Measurements from ENCODE around the gene DBNL. TPM values are rescaled to one million over a fixed set of nuclear protein-coding genes. Genes with fewer than 3 reads are reported as not detected.

Gene DBNL
- polyA plus RNA-seq, 1 donor from 2014 or later = 384 TPM

- Mint-ChIP-seq H3K27me3 (no peaks in the 10 kb centered on the region), H3K27ac (peak overlapping the region in 2 of 3 donors; percentile 16 to 78), H3K4me3 (peak overlapping the region in 1 of 4 donors; percentile 45), H3K36me3 (peaks cover 4% of the 10 kb centered on the region), H3K9me3 (no peaks in the 10 kb centered on the region), H3K4me1 (peaks cover 21 to 58% (median 47%) of the 10 kb centered on the region in 3 donors)
These were observed 7.2 kb downstream of the DBNL start for GRCh38 chr7:44051611-44052220.

- no peaks in the 10 kb centered on the region for H3K27me3 Mint-ChIP-seq
- H3K36me3 Mint-ChIP-seq = peaks cover 8% of the 10 kb centered on the region
- H3K9me3 Mint-ChIP-seq = no peaks in the 10 kb centered on the region
- H3K27ac Mint-ChIP-seq = peak overlapping the region; percentile 35 to 47 (median 41)
- peak overlapping the region in 1 of 4 donors; percentile 18 for H3K4me3 Mint-ChIP-seq
- peaks cover 18 to 56% (median 45%) of the 10 kb centered on the region in 3 donors for H3K4me1 Mint-ChIP-seq
These were observed 8.4 kb downstream of the DBNL start for GRCh38 chr7:44052771-44053365.

GRCh38 chr7:44056681-44057080 lies 12.2 kb downstream of the DBNL start:
- H3K36me3 Mint-ChIP-seq = peaks cover 7% of the 10 kb centered on the region
- H3K27me3 Mint-ChIP-seq = peaks cover 4% of the 10 kb centered on the region
- H3K4me1 Mint-ChIP-seq = peaks cover 39 to 61% (median 57%) of the 10 kb centered on the region in 3 donors
- no peaks in the 10 kb centered on the region for H3K9me3 Mint-ChIP-seq
- peak overlapping the region in 2 of 3 donors; percentile 78 to 89 for H3K27ac Mint-ChIP-seq
- no peak overlapping the region for H3K4me3 Mint-ChIP-seq

- Mint-ChIP-seq H3K4me3 (peak overlapping the region in 3 of 4 donors; percentile 11 to 93 (median 85)), H3K4me1 (peaks cover 39 to 58% (median 54%) of the 10 kb centered on the region in 3 donors), H3K36me3 (peaks cover 7% of the 10 kb centered on the region), H3K27ac (peak overlapping the region; percentile 97 to 99 (median 97)), H3K27me3 (peaks cover 4% of the 10 kb centered on the region), H3K9me3 (no peaks in the 10 kb centered on the region)
These were observed 12.8 kb downstream of the DBNL start for GRCh38 chr7:44057181-44057848.

GRCh38 chr7:44057849-44058758 lies 13.6 kb downstream of the DBNL start:
- Mint-ChIP-seq H3K27ac (peak overlapping the region; percentile 97 to 99 (median 97)), H3K4me3 (peak overlapping the region; percentile 75 to 93 (median 82)), H3K9me3 (no peaks in the 10 kb centered on the region), H3K4me1 (peaks cover 39 to 52% (median 51%) of the 10 kb centered on the region in 3 donors), H3K36me3 (peaks cover 7% of the 10 kb centered on the region), H3K27me3 (peaks cover 4% of the 10 kb centered on the region)

- Mint-ChIP-seq H3K27ac (peak overlapping the region; percentile 97 to 99 (median 97)), H3K9me3 (no peaks in the 10 kb centered on the region), H3K4me1 (peaks cover 39 to 52% (median 51%) of the 10 kb centered on the region in 3 donors), H3K36me3 (peaks cover 7% of the 10 kb centered on the region), H3K27me3 (peaks cover 4% of the 10 kb centered on the region), H3K4me3 (peak overlapping the region; percentile 75 to 93 (median 82))
These were observed 14.3 kb downstream of the DBNL start for GRCh38 chr7:44058759-44059218.

- Mint-ChIP-seq H3K27me3 (peaks cover 4% of the 10 kb centered on the region), H3K4me3 (peak overlapping the region; percentile 75 to 93 (median 82)), H3K36me3 (peaks cover 7% of the 10 kb centered on the region), H3K9me3 (no peaks in the 10 kb centered on the region), H3K27ac (peak overlapping the region; percentile 97 to 99 (median 97)), H3K4me1 (peaks cover 39 to 52% (median 51%) of the 10 kb centered on the region in 3 donors)
These were observed 15.0 kb downstream of the DBNL start for GRCh38 chr7:44059219-44060090.

- Mint-ChIP-seq H3K27me3 (peaks cover 4% of the 10 kb centered on the region), H3K4me1 (peaks cover 34 to 51% (median 51%) of the 10 kb centered on the region in 3 donors), H3K9me3 (no peaks in the 10 kb centered on the region), H3K4me3 (peak overlapping the region in 1 of 4 donors; percentile 60), H3K27ac (peak overlapping the region; percentile 59 to 97 (median 73)), H3K36me3 (peaks cover 7% of the 10 kb centered on the region)
These were observed 15.8 kb downstream of the DBNL start for GRCh38 chr7:44060091-44060947.

- peaks cover 4% of the 10 kb centered on the region for H3K27me3 Mint-ChIP-seq
- peaks cover 7% of the 10 kb centered on the region for H3K36me3 Mint-ChIP-seq
- H3K27ac Mint-ChIP-seq = peak overlapping the region; percentile 37 to 66 (median 59)
- no peaks in the 10 kb centered on the region for H3K9me3 Mint-ChIP-seq
- no peak overlapping the region for H3K4me3 Mint-ChIP-seq
- peaks cover 26 to 52% (median 47%) of the 10 kb centered on the region in 3 donors for H3K4me1 Mint-ChIP-seq
These were observed 16.6 kb downstream of the DBNL start for GRCh38 chr7:44060948-44061644.

GRCh38 chr7:44061645-44062179 lies 17.2 kb downstream of the DBNL start:
- Mint-ChIP-seq H3K4me1 (peaks cover 26 to 54% (median 47%) of the 10 kb centered on the region in 3 donors), H3K4me3 (no peak overlapping the region), H3K9me3 (no peaks in the 10 kb centered on the region), H3K27me3 (peaks cover 4% of the 10 kb centered on the region), H3K27ac (peak overlapping the region; percentile 37 to 66 (median 59)), H3K36me3 (peaks cover 7% of the 10 kb centered on the region)

- no peaks in the 10 kb centered on the region for H3K9me3 Mint-ChIP-seq
- H3K4me3 Mint-ChIP-seq = no peak overlapping the region
- H3K27me3 Mint-ChIP-seq = peaks cover 4% of the 10 kb centered on the region
- H3K27ac Mint-ChIP-seq = peak overlapping the region in 2 of 3 donors; percentile 37 to 88
- H3K4me1 Mint-ChIP-seq = peaks cover 30 to 57% (median 47%) of the 10 kb centered on the region in 3 donors
- peaks cover 7% of the 10 kb centered on the region for H3K36me3 Mint-ChIP-seq
These were observed 17.8 kb downstream of the DBNL start for GRCh38 chr7:44062180-44062902.

- Mint-ChIP-seq H3K27ac (peak overlapping the region; percentile 13 to 88 (median 37)), H3K9me3 (no peaks in the 10 kb centered on the region), H3K4me3 (no peak overlapping the region), H3K36me3 (peaks cover 3% of the 10 kb centered on the region), H3K27me3 (peaks cover 4% of the 10 kb centered on the region), H3K4me1 (peaks cover 26 to 52% (median 45%) of the 10 kb centered on the region in 3 donors)
These were observed 18.4 kb downstream of the DBNL start for GRCh38 chr7:44062903-44063295.
